DMS53 treated with DMSO at 0.1 percent for 48 hours (cell line): Measurements from ENCODE around the gene AFAP1L2.
"Not testable (repeated sequence)": the region's sequence is repeated elsewhere in the genome, so short reads cannot be mapped to it uniquely, and the experiment has no call there.

Experiments
- DNase-seq: peaks from one replicate; lab custom pipeline; 2025; ENCODE audit not compliant: unreplicated experiment; lab: John Stamatoyannopoulos, UW

Gene AFAP1L2

GRCh38 chr10:114364726-114365125 lies 39.6 kb downstream of the AFAP1L2 start:
- DNase-seq, result no peak

- DNase-seq, result no peak
These were observed 40.4 kb downstream of the AFAP1L2 start for GRCh38 chr10:114363745-114364454.

GRCh38 chr10:114362826-114363355 lies 41.4 kb downstream of the AFAP1L2 start:
- DNase-seq, result no peak

GRCh38 chr10:114359953-114360345 lies 44.4 kb downstream of the AFAP1L2 start:
- DNase-seq, result no peak

- no peak for DNase-seq
These were observed 45.0 kb downstream of the AFAP1L2 start for GRCh38 chr10:114359041-114359952.

GRCh38 chr10:114357515-114357996 lies 46.7 kb downstream of the AFAP1L2 start:
- no peak for DNase-seq

- no peak for DNase-seq
These were observed 47.4 kb downstream of the AFAP1L2 start for GRCh38 chr10:114356751-114357514.

GRCh38 chr10:114356126-114356525 lies 48.2 kb downstream of the AFAP1L2 start:
- DNase-seq, result no peak

GRCh38 chr10:114353383-114353782 lies 50.9 kb downstream of the AFAP1L2 start:
- DNase-seq, result no peak

GRCh38 chr10:114352653-114353298 lies 51.5 kb downstream of the AFAP1L2 start:
- no peak for DNase-seq

GRCh38 chr10:114350751-114351150 lies 53.6 kb downstream of the AFAP1L2 start:
- DNase-seq, result no peak

GRCh38 chr10:114349522-114350215 lies 54.6 kb downstream of the AFAP1L2 start:
- no peak for DNase-seq

- DNase-seq, result not testable (repeated sequence)
These were observed 55.2 kb downstream of the AFAP1L2 start for GRCh38 chr10:114349071-114349470.

GRCh38 chr10:114347791-114348190 lies 56.5 kb downstream of the AFAP1L2 start:
- DNase-seq, result no peak

GRCh38 chr10:114347241-114347640 lies 57.1 kb downstream of the AFAP1L2 start:
- DNase-seq, result no peak

- no peak for DNase-seq
These were observed 57.9 kb downstream of the AFAP1L2 start for GRCh38 chr10:114346176-114347031.

- DNase-seq, result no peak
These were observed 58.6 kb downstream of the AFAP1L2 start for GRCh38 chr10:114345701-114346100.

- DNase-seq, result no peak
These were observed 60.4 kb downstream of the AFAP1L2 start for GRCh38 chr10:114343623-114344505.
